RKO (cell line): ENCODE measurements around the gene KLK1.
A peak's percentile ranks its signal among the peaks of the same experiment; 100 is the strongest.
"Not testable (repeated sequence)": the region's sequence is repeated elsewhere in the genome, so short reads cannot be mapped to it uniquely, and the experiment has no call there.

ENCODE experiments used
- DNase-seq: peaks from one replicate; pipeline ENCODE4 v3.0.0-alpha.2; 2016; ENCODE audit warnings: low spot score

KLK1 gene

DNA sequence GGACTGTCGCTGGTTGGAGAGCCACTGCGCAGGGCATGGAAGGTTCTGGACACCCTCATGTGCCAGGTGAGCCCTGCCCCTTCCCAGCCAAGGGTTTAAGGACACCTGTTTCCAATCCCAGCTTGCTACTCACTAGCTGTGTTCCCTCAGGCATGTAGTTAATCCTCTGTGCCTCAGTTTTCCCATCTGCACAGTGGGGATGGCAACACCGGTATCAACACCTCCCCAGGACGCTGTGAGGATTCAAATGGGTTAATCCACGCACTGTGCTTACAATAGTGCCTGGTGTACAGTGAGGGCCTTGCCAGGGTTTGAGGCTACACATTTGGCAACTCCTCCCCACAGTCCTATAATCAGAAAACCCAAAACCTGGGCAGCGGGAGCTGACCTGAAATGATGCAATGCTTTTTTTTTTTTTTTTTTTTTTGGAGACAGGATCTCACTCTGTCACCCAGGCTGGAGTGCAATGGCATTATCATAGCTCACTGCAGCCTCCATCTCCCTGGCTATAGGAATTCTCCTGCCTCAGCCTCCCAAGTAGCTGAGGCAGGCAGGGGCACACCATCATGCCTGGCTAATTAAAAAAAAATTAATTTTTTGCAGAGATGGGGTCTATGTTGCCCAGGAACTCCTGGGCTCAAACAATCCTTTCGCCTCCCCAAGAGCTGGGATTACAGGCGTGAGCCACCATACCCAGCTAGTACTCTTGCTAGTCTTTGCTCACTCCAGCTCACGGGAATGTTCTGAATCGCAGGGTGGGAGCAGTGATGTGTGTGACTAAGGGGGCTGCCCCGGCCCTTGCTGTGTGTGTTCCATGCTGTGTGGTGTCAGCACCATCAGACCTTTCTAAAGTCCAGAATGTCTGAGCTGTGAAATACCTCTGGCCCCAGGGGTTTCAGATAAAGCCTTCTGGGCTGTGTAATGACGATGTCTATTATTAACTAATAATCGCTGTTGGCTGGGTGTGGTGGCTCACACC is 31.0 kb downstream of the KLK1 start:
- DNase-seq: no peak

DNA sequence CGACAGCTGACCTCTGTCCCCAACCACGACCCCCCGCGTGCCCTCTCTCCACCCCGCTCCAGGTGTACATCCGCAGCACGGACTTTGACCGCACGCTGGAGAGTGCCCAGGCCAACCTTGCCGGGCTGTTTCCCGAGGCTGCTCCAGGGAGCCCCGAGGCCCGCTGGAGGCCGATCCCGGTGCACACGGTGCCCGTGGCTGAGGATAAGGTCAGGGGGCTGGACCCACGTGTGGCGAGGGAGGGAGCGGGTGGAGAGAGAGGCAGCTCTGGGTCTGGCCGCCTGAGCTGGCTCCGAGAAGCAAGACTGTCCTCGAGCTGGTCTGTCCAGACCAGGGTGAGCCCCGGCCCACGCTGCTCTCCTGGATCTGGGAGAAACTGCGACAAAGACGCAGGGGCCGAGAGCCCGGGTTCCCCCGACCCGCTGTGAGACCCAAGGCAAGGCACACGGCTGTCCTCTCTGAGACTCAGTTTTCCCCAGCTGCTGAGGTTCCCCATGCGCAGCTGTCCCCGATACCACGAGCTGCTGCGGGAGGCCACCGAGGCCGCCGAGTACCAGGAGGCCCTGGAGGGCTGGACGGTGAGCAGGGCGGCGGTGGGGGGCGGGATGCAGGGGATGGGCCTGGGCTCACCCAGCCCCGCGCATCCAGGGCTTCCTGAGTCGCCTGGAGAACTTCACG is 31.9 kb downstream of the KLK1 start:
- DNase-seq: no peak

DNA sequence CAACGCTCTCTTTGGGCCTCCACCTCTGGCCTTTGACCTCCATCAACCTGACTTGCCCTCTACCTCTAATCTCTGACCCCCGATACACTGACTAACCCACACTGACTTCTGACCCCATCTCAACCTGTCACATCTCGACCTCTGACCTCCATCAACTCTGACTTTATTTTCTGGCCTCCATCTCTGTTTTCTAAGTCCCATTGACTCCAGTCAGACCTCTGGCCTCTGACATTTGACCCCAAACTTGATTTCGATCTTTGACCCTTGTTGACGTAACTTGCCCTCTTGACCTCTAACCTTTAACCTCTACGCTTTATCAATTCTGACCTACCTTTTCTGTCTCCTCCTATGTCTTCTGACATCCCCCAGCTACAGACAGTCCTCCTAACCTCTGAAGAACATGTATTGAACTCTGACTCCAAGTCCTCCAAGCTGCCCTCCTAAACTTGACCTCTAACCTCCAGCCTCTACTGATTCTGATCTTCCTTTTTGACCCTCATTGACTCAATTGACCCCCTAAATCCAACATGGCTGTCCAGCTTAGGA is 32.6 kb downstream of the KLK1 start:
- no peak for DNase-seq

DNA sequence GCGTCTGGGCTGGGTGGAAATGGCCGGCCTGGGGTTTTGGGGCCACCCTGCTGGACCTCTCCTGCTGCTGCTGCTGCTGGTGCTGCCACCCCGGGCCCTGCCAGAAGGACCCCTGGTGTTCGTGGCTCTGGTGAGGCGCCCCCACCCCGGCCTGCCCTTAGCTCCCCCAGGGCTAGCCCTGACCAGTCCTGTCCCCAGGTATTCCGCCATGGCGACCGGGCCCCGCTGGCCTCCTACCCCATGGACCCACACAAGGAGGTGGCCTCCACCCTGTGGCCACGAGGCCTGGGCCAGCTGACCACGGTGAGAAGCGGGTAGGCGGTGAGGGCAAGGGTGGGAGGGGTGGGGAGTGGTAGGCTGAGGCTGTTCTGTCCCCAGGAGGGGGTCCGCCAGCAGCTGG is 33.2 kb downstream of the KLK1 start, which contains the start of gene ACP4:
ACP4 (plus strand) TSS at position 20 of the 400 bp plus-strand sequence; CDS start at position 20, 0 bp downstream.
- DNase-seq: no peak

DNA sequence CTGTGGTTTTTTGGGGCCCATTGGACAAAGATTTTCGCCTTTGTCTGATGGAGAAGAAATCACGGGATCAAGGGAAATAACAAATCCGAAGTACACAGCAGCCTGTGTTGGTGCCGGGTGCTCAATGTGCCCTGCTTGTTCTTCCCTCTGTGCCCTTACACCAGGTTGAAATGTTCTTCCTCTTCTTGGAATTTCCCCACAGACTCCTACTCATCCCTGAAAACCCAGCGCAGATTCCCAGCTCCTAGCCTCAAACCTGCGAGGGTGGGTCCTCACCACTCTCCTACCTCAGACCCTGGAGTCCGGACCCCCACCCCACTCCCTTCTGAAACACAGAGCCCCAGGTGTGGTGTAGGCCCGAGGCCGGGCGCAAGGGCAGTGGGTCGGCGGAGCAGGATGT is 38.3 kb downstream of the KLK1 start:
- no peak for DNase-seq

DNA sequence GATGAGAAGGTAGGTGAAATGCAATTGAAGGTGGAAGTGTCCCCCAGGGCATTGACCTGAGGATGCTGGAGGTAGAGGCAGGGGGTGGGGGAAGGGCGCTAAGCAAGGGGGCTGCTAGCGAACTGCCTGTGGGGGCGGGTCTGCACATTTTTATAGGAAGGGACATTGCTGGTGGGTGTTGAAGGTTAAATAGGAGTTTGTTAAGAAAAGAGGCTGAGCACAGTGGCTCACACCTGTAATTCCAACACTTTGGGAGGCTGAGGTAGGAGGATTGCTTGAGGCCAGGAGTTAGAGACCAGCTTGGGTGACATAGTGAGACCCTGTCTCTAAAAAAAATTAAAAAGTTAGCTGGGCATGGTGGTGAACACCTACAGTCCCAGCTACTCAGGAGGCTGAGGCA is 38.9 kb downstream of the KLK1 start:
- DNase-seq: no peak

DNA sequence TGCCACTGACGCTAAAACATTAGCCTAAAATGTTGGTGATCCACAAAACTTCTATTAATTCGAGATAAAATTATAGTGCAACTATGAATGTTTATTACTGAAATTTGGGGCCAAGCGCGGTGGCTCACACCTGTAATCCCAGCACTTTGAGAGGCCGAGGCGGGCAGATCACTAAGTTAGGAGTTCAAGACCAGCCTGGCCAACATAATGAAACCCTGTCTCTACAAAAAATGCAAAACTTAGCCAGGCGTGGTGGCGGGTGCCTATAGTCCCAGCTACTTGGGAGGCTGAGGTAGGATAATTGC is 39.8 kb downstream of the KLK1 start:
- DNase-seq: not testable (repeated sequence)

DNA sequence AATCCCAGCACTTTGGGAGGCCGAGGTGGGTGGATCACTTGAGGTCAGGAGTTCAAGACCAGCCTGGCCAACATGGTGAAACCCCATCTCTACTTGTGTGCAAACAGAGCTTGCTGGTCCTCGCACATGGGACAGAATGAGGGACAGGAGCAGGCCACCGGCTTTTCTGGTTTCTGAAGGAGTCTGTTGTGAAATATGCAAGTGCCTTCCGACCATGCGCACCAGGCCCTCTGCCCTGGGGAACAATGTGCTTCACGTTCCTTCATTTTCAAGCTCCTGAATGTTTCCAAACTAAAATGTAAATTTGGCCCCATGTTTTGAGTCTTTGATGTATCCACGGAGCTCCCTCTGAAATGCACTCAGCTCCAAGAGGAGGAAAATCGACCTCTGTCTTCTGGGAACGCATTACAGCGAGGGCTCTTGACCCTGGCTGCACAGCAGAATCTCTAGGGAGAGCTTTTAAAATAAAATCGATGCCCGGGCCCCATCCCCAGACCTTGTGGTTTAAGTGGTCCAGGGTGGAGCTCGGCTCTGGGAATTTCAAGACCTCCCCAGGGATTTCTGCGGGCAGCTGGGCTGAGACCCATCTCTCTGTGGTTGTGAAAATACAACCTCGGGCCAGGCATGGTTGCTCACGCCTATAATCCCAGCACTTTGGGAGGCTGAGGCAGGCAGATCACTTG is 42.7 kb downstream of the KLK1 start:
- no peak for DNase-seq

DNA sequence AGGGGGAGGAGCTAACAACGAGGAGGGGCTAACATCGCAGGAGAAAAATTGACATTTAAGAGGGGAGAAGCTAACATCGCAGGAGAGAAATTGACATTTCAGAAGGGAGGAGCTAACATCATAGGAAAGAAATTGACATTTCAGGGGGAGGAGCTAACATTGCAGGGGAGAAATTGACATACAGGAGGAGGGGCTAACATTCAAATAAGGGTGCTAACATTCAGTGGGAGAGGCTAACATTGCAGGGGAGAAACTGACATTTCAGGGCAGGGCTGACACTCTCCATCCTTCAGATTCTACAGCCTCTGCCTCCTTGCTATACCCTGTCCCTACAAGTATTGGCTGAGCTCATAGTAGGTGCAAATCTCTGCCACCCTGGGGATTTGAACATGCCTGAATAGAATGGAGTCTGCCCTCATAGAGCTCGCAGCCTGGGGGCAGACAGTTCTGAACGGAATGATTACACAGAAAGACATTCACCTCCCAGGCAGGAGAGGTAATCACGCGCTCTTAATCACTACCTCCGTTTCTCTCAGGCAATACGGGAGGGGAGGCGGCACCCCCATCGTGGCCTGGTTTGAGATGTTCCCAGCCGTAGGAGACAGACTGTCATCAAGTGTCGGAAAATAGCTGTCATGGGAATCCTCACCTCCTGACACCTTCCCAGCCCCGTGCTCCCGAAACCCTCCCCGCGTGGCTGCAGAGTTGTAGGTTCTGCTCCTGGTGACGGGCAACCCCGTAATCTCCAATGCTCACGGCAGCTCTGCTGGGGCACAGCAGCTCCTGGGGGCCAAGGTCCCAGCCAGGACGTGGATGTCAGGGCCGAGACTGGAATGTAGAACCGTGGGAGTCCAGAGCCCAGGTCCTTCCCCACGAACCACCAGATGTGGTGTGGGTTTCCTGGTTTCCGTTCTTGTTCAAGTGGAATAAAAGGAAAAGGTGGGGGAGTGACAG is 43.8 kb downstream of the KLK1 start:
- DNase-seq: no peak

DNA sequence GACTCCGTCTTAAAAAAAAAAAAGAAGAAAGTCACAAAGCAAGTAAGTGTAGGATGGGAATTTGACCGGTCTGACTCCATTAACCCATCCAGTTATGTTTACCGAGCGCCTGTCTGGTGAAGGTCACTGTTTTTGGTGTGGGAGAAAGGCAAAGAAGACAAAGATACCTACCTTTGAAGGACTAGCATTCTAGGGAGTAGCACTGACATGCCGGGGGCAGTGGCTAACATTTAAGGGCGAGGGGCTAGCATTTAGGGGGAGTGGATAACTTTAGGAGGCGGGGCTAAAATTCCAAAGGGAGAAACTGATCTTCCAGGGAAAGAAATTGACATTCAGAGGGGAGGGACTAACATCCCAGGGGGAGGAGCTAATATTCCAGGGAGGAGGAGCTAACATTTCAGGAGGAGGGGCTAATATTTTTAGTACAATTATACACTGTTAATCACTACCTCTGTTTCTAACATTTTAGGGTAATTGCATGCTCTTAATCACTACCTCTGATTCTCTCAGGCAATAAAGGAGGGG is 44.6 kb downstream of the KLK1 start:
- no peak for DNase-seq

DNA sequence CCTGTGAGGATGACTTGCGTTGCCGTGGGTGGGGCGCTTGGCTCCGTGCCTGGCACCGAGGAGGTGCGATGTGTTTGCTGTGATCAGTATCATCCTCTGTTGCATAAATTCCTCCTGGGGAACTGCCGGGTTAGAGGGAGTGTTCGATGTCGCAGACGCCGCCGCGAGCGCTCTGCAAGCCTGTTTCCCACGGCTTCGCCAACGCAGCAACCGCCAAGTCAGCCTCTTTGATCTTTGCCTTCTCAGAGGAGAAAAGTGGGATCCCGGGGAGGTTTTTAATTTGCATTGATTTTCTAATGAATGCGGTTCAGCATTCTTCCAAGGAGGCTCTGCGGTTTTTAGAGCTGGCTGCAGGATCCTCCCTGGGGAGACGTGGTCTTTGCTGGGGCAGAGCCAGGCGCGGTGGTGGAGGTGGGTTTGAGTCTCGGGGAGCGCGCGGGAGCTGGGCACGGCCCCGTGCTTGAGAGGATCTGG is 45.7 kb downstream of the KLK1 start:
- DNase-seq: no peak

DNA sequence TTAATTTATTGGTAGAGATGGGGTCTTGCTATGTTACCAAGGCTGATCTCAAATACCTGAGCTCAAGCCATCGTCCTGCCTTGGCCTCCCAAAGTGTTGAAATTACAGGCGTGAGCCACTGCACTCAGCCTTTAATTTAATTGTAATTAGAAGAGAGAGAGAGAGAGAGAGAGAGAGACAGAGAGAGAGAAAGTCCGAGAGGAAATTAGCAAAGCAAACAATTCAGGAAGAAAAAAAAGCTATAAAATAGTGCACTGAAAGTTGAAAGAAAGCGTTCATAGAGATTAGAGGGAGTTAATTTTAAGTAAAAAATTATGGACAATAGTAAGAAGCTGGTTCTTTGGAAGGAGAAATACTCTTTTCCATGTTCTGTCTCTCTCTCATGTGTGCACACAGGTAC is 46.3 kb downstream of the KLK1 start:
- no peak for DNase-seq

DNA sequence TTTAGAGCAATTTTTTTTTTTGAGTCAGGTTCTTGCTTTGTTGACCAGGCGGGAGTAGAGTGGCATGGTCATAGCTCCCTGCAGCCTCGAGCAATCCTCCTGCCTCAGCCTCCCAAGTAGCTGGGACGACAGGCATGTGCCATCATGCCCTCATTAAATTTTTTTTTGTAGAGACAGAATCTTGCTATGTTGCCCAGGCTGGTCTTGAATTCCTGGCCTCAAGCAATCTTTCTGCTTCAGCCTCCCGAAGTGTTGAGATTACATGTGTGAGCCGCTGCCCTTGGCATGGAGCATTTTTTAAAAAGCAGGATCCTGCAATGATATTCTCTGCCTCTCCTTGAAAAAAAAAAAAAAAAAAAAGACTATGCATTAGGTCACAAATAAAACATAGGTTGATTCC is 47.5 kb downstream of the KLK1 start:
- DNase-seq: no peak

DNA sequence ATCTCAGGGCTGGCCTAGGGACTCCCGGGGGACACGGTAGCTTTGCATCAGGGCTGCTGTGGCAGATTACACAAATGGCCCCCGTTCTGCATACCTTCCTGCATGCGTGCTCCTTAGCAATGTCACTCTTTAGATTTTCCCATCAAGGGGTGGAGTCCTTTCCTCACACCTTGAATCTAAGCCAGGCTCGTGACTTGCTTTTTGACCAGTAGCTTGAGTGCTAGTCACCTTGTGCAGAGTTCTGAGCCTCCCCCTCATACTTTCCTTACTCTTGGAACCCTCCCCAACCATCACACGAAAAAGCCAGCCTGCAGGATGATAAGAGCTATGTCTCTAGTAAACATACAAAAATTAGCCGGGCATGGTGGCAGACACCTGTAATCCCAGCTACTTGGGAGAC is 50.1 kb downstream of the KLK1 start:
- not testable (repeated sequence) for DNase-seq

DNA sequence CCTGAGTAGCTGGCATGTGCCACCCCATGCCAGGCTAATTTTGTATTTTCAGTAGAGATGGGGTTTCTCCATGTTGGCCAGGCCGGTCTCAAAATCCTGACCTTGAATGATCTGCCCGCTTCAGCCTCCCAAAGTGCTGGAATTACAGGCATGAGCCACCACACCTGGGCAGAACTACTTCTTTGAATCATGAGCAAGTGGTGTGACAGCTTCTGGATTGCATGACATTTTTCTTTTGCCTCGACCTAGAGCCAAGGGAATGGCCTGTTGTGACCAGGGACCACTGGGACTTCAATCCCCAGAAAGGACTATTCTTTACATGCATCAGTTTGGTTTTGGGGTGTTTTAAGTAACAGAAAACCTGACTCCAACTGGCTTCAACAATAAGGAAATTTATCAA is 50.7 kb downstream of the KLK1 start:
- not testable (repeated sequence) for DNase-seq

DNA sequence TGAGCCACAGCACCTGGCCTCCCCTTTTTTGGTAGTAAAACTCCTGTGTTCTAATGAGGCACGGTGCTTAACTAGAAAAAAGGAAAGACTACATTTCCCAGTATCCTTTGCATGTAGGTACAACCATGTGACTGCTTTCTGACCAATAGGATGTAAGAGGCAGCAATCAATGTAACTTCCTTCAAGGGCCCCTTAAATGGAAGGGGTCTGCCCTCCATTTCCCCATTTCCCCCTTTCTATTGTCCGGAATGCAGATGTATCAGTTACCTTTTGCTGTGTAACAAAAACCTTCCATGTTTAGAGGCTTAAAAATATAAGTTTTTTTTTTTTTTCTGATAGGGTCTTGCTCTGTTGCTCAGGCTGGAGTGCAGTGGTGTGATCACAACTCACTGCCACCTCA is 51.1 kb downstream of the KLK1 start:
- peak; percentile 72 for DNase-seq

DNA sequence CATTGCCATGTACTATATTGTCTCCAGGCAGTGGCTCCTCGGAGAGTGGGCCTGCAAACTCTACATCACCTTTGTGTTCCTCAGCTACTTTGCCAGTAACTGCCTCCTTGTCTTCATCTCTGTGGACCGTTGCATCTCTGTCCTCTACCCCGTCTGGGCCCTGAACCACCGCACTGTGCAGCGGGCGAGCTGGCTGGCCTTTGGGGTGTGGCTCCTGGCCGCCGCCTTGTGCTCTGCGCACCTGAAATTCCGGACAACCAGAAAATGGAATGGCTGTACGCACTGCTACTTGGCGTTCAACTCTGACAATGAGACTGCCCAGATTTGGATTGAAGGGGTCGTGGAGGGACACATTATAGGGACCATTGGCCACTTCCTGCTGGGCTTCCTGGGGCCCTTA is 52.7 kb downstream of the KLK1 start:
- DNase-seq: no peak

DNA sequence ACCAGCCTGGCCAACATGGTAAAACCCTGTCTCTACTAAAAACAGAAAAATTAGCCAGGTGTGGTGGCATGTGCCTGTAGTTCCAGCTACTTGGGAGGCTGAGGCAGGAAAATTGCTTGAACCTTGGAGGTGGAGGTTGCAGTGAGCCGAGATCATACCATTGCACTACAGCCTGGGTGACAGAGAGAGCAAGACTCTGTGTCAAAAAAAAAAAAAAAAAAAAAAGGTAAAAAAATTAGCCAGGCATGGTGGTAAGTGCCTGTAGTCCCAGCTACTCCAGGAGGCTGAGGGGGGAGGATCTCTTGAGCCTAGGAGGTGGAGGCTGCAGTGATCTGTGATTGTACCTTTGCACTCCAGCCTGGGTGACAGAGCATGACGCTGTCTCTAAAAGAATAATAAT is 53.4 kb downstream of the KLK1 start, which contains the start of gene GPR32:
GPR32 (plus strand) TSS at position 301 of the 400 bp plus-strand sequence. CDS start 137 bp downstream, outside the sequence.
- not testable (repeated sequence) for DNase-seq
